ENCODE measurements around the gene SMARCA4.
"Not testable (repeated sequence)": the region's sequence is repeated elsewhere in the genome, so short reads cannot be mapped to it uniquely, and the experiment has no call there.

SMARCA4 gene

GRCh38 chr19:11096210-11096841 lies 135.5 kb downstream of the SMARCA4 start:
- no peak for DNase-seq (ENCODE audit: low read depth, low spot score)
- peaks cover 19% of the 10 kb centered on the region for H3K4me1 ChIP-seq (ENCODE audit: insufficient read depth, insufficient read length)
- H3K27me3 ChIP-seq (ENCODE audit: insufficient read depth, insufficient read length), result no peaks in the 10 kb centered on the region
- no peak overlapping the region for H3K4me3 ChIP-seq (ENCODE audit: insufficient read length, low read depth)
- no peak overlapping the region for H3K9ac ChIP-seq (ENCODE audit: insufficient read length, low read depth)
- TF ChIP-seq SUZ12 (IDR thresholded peaks at IDR 0.05; ENCODE audit: extremely low read depth, insufficient read depth, insufficient read length) (no peak), YY1 (IDR thresholded peaks at IDR 0.05; ENCODE audit: insufficient read depth, insufficient read length) (no peak), ZNF274 (IDR thresholded peaks at IDR 0.05; ENCODE audit: low read depth, low read length) (no peak)
- H3K9me3 ChIP-seq (ENCODE audit: insufficient read depth, low read length), result no peaks in the 10 kb centered on the region
- H3K36me3 ChIP-seq (ENCODE audit: insufficient read depth, insufficient read length, low read length), result peaks cover 79% of the 10 kb centered on the region

- H3K36me3 ChIP-seq (ENCODE audit: insufficient read depth, insufficient read length, low read length), result peaks cover 86% of the 10 kb centered on the region
- H3K4me1 ChIP-seq (ENCODE audit: insufficient read depth, insufficient read length), result peaks cover 19% of the 10 kb centered on the region
- not testable (repeated sequence) for H3K9me3 ChIP-seq (ENCODE audit: insufficient read depth, low read length); H3K27me3 ChIP-seq (ENCODE audit: insufficient read depth, insufficient read length); DNase-seq (ENCODE audit: low read depth, low spot score); H3K9ac ChIP-seq (ENCODE audit: insufficient read length, low read depth); H3K4me3 ChIP-seq (ENCODE audit: insufficient read length, low read depth)
These were observed 136.5 kb downstream of the SMARCA4 start for GRCh38 chr19:11097367-11097766.

GRCh38 chr19:11098327-11098726 lies 137.5 kb downstream of the SMARCA4 start:
- TF ChIP-seq ZNF274 (IDR thresholded peaks at IDR 0.05; ENCODE audit: low read depth, low read length), result no peak
- TF ChIP-seq YY1 (IDR thresholded peaks at IDR 0.05; ENCODE audit: insufficient read depth, insufficient read length), result no peak
- TF ChIP-seq SUZ12 (IDR thresholded peaks at IDR 0.05; ENCODE audit: extremely low read depth, insufficient read depth, insufficient read length), result no peak
- H3K9me3 ChIP-seq (ENCODE audit: insufficient read depth, low read length), result no peaks in the 10 kb centered on the region
- H3K36me3 ChIP-seq (ENCODE audit: insufficient read depth, insufficient read length, low read length), result peaks cover 88% of the 10 kb centered on the region
- H3K9ac ChIP-seq (ENCODE audit: insufficient read length, low read depth), result no peak overlapping the region
- peaks cover 19% of the 10 kb centered on the region for H3K4me1 ChIP-seq (ENCODE audit: insufficient read depth, insufficient read length)
- no peak overlapping the region for H3K4me3 ChIP-seq (ENCODE audit: insufficient read length, low read depth)
- H3K27me3 ChIP-seq (ENCODE audit: insufficient read depth, insufficient read length), result no peaks in the 10 kb centered on the region
- no peak for DNase-seq (ENCODE audit: low read depth, low spot score)

GRCh38 chr19:11098861-11099260 lies 138.0 kb downstream of the SMARCA4 start:
- TF ChIP-seq SUZ12 (IDR thresholded peaks at IDR 0.05; ENCODE audit: extremely low read depth, insufficient read depth, insufficient read length) (no peak), ZNF274 (IDR thresholded peaks at IDR 0.05; ENCODE audit: low read depth, low read length) (no peak), YY1 (IDR thresholded peaks at IDR 0.05; ENCODE audit: insufficient read depth, insufficient read length) (no peak)
- peaks cover 88% of the 10 kb centered on the region for H3K36me3 ChIP-seq (ENCODE audit: insufficient read depth, insufficient read length, low read length)

GRCh38 chr19:11100049-11100448 lies 139.2 kb downstream of the SMARCA4 start:
- H3K36me3 ChIP-seq (ENCODE audit: insufficient read depth, insufficient read length, low read length), result peaks cover 88% of the 10 kb centered on the region
- H3K4me3 ChIP-seq (ENCODE audit: insufficient read length, low read depth), result no peak overlapping the region
- no peaks in the 10 kb centered on the region for H3K9me3 ChIP-seq (ENCODE audit: insufficient read depth, low read length)
- no peak overlapping the region for H3K9ac ChIP-seq (ENCODE audit: insufficient read length, low read depth)
- TF ChIP-seq YY1 (IDR thresholded peaks at IDR 0.05; ENCODE audit: insufficient read depth, insufficient read length) (no peak), SUZ12 (IDR thresholded peaks at IDR 0.05; ENCODE audit: extremely low read depth, insufficient read depth, insufficient read length) (no peak), ZNF274 (IDR thresholded peaks at IDR 0.05; ENCODE audit: low read depth, low read length) (no peak)
- no peak for DNase-seq (ENCODE audit: low read depth, low spot score)
- H3K27me3 ChIP-seq (ENCODE audit: insufficient read depth, insufficient read length), result no peaks in the 10 kb centered on the region
- peaks cover 10% of the 10 kb centered on the region for H3K4me1 ChIP-seq (ENCODE audit: insufficient read depth, insufficient read length)

More at GRCh38 chr19:11098861-11099260, 138.0 kb downstream of the SMARCA4 start:
- Histone ChIP-seq H3K4me3 (ENCODE audit: insufficient read length, low read depth) (no peak overlapping the region), H3K4me1 (ENCODE audit: insufficient read depth, insufficient read length) (peaks cover 16% of the 10 kb centered on the region), H3K27me3 (ENCODE audit: insufficient read depth, insufficient read length) (no peaks in the 10 kb centered on the region), H3K9ac (ENCODE audit: insufficient read length, low read depth) (no peak overlapping the region), H3K9me3 (ENCODE audit: insufficient read depth, low read length) (no peaks in the 10 kb centered on the region)
- DNase-seq (ENCODE audit: low read depth, low spot score), result no peak

GRCh38 chr19:11101057-11101456 lies 140.2 kb downstream of the SMARCA4 start:
- Histone ChIP-seq H3K4me3 (ENCODE audit: insufficient read length, low read depth) (no peak overlapping the region), H3K4me1 (ENCODE audit: insufficient read depth, insufficient read length) (peaks cover 12% of the 10 kb centered on the region), H3K9me3 (ENCODE audit: insufficient read depth, low read length) (no peaks in the 10 kb centered on the region), H3K27me3 (ENCODE audit: insufficient read depth, insufficient read length) (no peaks in the 10 kb centered on the region), H3K36me3 (ENCODE audit: insufficient read depth, insufficient read length, low read length) (peaks cover 89% of the 10 kb centered on the region), H3K9ac (ENCODE audit: insufficient read length, low read depth) (no peak overlapping the region)
- TF ChIP-seq YY1 (IDR thresholded peaks at IDR 0.05; ENCODE audit: insufficient read depth, insufficient read length) (no peak), SUZ12 (IDR thresholded peaks at IDR 0.05; ENCODE audit: extremely low read depth, insufficient read depth, insufficient read length) (no peak), ZNF274 (IDR thresholded peaks at IDR 0.05; ENCODE audit: low read depth, low read length) (no peak)
- DNase-seq (ENCODE audit: low read depth, low spot score), result no peak

GRCh38 chr19:11102944-11103343 lies 142.1 kb downstream of the SMARCA4 start:
- DNase-seq (ENCODE audit: low read depth, low spot score), result no peak
- Histone ChIP-seq H3K36me3 (ENCODE audit: insufficient read depth, insufficient read length, low read length) (peaks cover 90% of the 10 kb centered on the region), H3K4me1 (ENCODE audit: insufficient read depth, insufficient read length) (peaks cover 6% of the 10 kb centered on the region), H3K9me3 (ENCODE audit: insufficient read depth, low read length) (no peaks in the 10 kb centered on the region), H3K9ac (ENCODE audit: insufficient read length, low read depth) (no peak overlapping the region), H3K27me3 (ENCODE audit: insufficient read depth, insufficient read length) (no peaks in the 10 kb centered on the region), H3K4me3 (ENCODE audit: insufficient read length, low read depth) (no peak overlapping the region)
- TF ChIP-seq YY1 (IDR thresholded peaks at IDR 0.05; ENCODE audit: insufficient read depth, insufficient read length) (no peak), SUZ12 (IDR thresholded peaks at IDR 0.05; ENCODE audit: extremely low read depth, insufficient read depth, insufficient read length) (no peak), ZNF274 (IDR thresholded peaks at IDR 0.05; ENCODE audit: low read depth, low read length) (no peak)

GRCh38 chr19:11103667-11104066 lies 142.8 kb downstream of the SMARCA4 start:
- H3K36me3 ChIP-seq (ENCODE audit: insufficient read depth, insufficient read length, low read length), result peaks cover 90% of the 10 kb centered on the region
- H3K27me3 ChIP-seq (ENCODE audit: insufficient read depth, insufficient read length); H3K4me3 ChIP-seq (ENCODE audit: insufficient read length, low read depth); H3K9ac ChIP-seq (ENCODE audit: insufficient read length, low read depth); DNase-seq (ENCODE audit: low read depth, low spot score); H3K4me1 ChIP-seq (ENCODE audit: insufficient read depth, insufficient read length); H3K9me3 ChIP-seq (ENCODE audit: insufficient read depth, low read length): not testable (repeated sequence)

Measured in NT2/D1 (cell line).